Psoas muscle (tissue), 8 donors: Measurements from ENCODE around the gene GPATCH3. TPM values are rescaled to one million over a fixed set of nuclear protein-coding genes. Genes with fewer than 3 reads are reported as not detected.
"Not testable (repeated sequence)": the region's sequence is repeated elsewhere in the genome, so short reads cannot be mapped to it uniquely, and the experiment has no call there.

Experiments used
- ATAC-seq, 4 donors: fragments of 200-7000 bp; cut with Tn5 transposase; one replicate each; pipeline ENCODE4 v1.9.1; 2020; ENCODE audit warnings: moderate library complexity in 3 of 4, mild to moderate bottlenecking in 2 of 4
- DNase-seq, 2 donors: peaks; one replicate each; pipeline ENCODE4 v3.0.0-alpha.2; 2020
- H3K27ac ChIP-seq: fragments of 200-600 bp; one replicate; pipeline ENCODE4 v1.8.0; 2022
- H3K27me3 ChIP-seq, 3 donors: fragments of 200-600 bp in 1 of 3; one replicate each; pipeline versions ENCODE4 v1.6.1 to v1.8.0; 2013 to 2022; ENCODE audit warnings: low read length in 2 of 3, mild to moderate bottlenecking in 2 of 3, moderate library complexity in 1 of 3; ENCODE audit not compliant: insufficient read depth in 3 of 3
- H3K36me3 ChIP-seq, 2 donors: fragments of 200-600 bp in 1 of 2; one replicate each; pipeline versions ENCODE4 v1.6.1 to v1.8.0; 2013 to 2022; ENCODE audit warnings: low read depth in 1 of 2, mild to moderate bottlenecking in 1 of 2, moderate library complexity in 1 of 2; ENCODE audit not compliant: insufficient read depth in 1 of 2
- H3K4me1 ChIP-seq: fragments of 200-600 bp; one replicate; pipeline ENCODE4 v1.8.0; 2022
- H3K4me3 ChIP-seq: fragments of 200-600 bp; one replicate; pipeline ENCODE4 v1.8.0; 2022; ENCODE audit warnings: mild to moderate bottlenecking
- H3K9me3 ChIP-seq: fragments of 200-600 bp; one replicate; pipeline ENCODE4 v1.8.0; 2022
- WGBS, 3 donors: extraction: QIAGEN DNeasy Blood & Tissue Kit; methylation state at CpG; one replicate each; pipeline versions ENCODE4 v1.1.6 to v1.1.7; 2013; 5-methylcytosine and 5-hydroxymethylcytosine counted together
- intact Hi-C, 2 donors: fragments of 100-400 bp; cut with DNase I; formaldehyde crosslinking; loops; one replicate each; pipeline versions ENCODE4 v1.11.0 to v1.14.2; 2022
- polyA plus RNA-seq, 3 donors: library from polyadenylated mRNA; stranded (reverse); fragments of 200-250 nt; gene quantifications; one replicate each; pipeline ENCODE4 v1.2.3, GENCODE V29; 2013
- total RNA-seq, 4 donors: library from RNA; stranded (reverse); fragmentation: NEBNext Ultra II Directional in 2 of 4; extraction: Animal tissue kit (Norgen Biotek cat#: 25700) in 2 of 4; gene quantifications; one replicate each; pipeline versions ENCODE4 v1.2.1 to v1.2.4, GENCODE V29; 2021 to 2023
- TF ChIP-seq, protein P1 (sequence below): fragments of 200-600 bp; IDR thresholded peaks from one replicate; pipeline ENCODE4 v1.8.0; 2022; ENCODE audit warnings: antibody characterized with exemption
- donor health status: healthy with polysubstance abuse.
- donor health status: DM: no; HTN: no; CAD: no; lungs with moderate emphysema.
- donor health status: Bipolar disorder and iron deficiency.
- donor health status: healthy.
- donor health status: DM: yes; HTN: yes; CAD: no.
- donor health status: DM: no; HTN: no; CAD: no.
- donor health status: DM: no; HTN: no; CAD: no.
- donor health status: DM: yes; HTN: yes; CAD: no.

Gene GPATCH3
- total and polyA plus RNA-seq, 7 donors, result 10.7 to 31.8 (median 13.7) TPM

DNA sequence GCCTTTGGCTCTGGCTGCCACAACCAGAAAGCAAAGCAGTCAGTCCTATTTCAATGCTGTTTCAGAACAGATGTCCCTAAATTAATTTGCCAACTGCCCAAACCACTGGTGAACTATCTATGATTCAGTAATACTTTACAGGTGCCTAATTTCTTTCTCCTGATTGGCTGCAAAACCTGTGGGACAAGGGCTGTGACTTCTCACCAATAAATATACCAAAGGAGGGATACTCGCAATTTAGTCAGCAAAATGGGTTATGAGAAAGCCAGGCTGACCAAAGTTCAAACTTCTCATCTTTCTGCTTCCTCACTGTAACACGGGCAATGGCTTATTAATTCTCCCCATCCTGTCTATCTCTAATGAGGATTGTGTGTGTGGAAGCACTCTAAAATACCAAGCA is 22.9 kb downstream of the GPATCH3 start:
- intact Hi-C loops, result loop anchor here (5.0 kb wide), 2 partner anchors 65 to 275 kb away; no protein-coding TSS in a partner anchor
- H3K27ac ChIP-seq, result no peak overlapping the region
- H3K36me3 ChIP-seq, result peaks cover 12 to 67% of the 10 kb centered on the region in 2 donors
- no peaks in the 10 kb centered on the region for H3K4me1 ChIP-seq
- ATAC-seq (peak in 1 of 4 donors; percentile 9), DNase-seq (no peak)
- no peaks in the 10 kb centered on the region for H3K9me3 ChIP-seq
- TF ChIP-seq, protein P1, sequence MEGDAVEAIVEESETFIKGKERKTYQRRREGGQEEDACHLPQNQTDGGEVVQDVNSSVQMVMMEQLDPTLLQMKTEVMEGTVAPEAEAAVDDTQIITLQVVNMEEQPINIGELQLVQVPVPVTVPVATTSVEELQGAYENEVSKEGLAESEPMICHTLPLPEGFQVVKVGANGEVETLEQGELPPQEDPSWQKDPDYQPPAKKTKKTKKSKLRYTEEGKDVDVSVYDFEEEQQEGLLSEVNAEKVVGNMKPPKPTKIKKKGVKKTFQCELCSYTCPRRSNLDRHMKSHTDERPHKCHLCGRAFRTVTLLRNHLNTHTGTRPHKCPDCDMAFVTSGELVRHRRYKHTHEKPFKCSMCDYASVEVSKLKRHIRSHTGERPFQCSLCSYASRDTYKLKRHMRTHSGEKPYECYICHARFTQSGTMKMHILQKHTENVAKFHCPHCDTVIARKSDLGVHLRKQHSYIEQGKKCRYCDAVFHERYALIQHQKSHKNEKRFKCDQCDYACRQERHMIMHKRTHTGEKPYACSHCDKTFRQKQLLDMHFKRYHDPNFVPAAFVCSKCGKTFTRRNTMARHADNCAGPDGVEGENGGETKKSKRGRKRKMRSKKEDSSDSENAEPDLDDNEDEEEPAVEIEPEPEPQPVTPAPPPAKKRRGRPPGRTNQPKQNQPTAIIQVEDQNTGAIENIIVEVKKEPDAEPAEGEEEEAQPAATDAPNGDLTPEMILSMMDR, result no peak
- no peak overlapping the region for H3K4me3 ChIP-seq
- no peaks in the 10 kb centered on the region for H3K27me3 ChIP-seq
- 59 to 73% (median 65%) methylated on average over 2 of the region's 2 CpGs for WGBS, 3 donors

DNA sequence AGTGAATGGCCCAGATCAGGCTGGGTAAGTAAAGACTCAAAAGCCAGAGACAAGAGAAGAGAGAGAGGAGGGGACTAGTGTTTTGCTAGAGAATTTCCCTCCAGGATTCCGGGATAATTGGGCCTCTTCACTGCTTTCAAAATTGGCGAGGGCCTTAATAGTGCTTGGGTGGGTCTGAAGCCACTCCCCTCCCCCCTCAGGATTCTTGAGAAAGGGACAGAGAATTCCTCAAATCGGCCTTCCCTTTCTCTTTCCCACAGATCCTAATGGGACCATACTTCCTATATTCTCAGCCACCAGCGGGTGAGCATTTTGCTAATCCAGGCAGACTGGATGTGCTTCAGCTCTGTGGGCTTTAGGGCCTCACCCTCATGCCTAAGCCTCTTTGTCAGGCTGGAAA is 25.4 kb downstream of the GPATCH3 start:
- no peaks in the 10 kb centered on the region for H3K9me3 ChIP-seq
- no peaks in the 10 kb centered on the region for H3K27me3 ChIP-seq
- H3K36me3 ChIP-seq, result peaks cover 4 to 43% of the 10 kb centered on the region in 2 donors
- DNase-seq (no peak), ATAC-seq (no peak)
- H3K27ac ChIP-seq, result no peak overlapping the region
- intact Hi-C loops, result loop anchor here (5.0 kb wide), 2 partner anchors 63 to 273 kb away; no protein-coding TSS in a partner anchor
- TF ChIP-seq, protein P1, result no peak
- H3K4me3 ChIP-seq, result no peak overlapping the region
- no peaks in the 10 kb centered on the region for H3K4me1 ChIP-seq
- WGBS, 3 donors, result 59 to 61% (median 61%) methylated on average over 4 of the region's 4 CpGs

DNA sequence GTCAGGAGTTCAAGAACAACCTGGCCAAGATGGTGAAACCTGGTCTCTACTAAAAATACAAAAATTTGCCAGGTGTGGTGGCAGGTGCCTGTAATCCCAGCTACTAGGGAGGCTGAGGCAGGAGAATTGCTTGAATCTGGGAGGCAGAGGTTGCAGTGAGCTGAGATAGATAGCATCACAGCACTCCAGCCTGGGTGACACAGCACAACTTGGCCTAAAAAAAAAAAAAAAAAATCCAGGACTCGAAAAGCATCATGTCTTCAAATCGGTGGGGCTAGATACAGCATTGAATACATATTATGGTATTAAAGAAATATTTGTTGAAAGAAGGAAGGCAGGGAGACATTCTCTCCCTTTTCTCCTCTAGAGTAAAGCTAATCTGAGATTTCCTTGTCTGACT is 27.2 kb downstream of the GPATCH3 start:
- H3K27me3 ChIP-seq, H3K27ac ChIP-seq, intact Hi-C loops, DNase-seq, H3K9me3 ChIP-seq, H3K4me3 ChIP-seq, ATAC-seq, H3K4me1 ChIP-seq: not testable (repeated sequence)
- WGBS, 3 donors, result 65 to 72% (median 69%) methylated on average over 2 of the region's 2 CpGs
- H3K36me3 ChIP-seq, result peaks cover 3 to 25% of the 10 kb centered on the region in 2 donors

DNA sequence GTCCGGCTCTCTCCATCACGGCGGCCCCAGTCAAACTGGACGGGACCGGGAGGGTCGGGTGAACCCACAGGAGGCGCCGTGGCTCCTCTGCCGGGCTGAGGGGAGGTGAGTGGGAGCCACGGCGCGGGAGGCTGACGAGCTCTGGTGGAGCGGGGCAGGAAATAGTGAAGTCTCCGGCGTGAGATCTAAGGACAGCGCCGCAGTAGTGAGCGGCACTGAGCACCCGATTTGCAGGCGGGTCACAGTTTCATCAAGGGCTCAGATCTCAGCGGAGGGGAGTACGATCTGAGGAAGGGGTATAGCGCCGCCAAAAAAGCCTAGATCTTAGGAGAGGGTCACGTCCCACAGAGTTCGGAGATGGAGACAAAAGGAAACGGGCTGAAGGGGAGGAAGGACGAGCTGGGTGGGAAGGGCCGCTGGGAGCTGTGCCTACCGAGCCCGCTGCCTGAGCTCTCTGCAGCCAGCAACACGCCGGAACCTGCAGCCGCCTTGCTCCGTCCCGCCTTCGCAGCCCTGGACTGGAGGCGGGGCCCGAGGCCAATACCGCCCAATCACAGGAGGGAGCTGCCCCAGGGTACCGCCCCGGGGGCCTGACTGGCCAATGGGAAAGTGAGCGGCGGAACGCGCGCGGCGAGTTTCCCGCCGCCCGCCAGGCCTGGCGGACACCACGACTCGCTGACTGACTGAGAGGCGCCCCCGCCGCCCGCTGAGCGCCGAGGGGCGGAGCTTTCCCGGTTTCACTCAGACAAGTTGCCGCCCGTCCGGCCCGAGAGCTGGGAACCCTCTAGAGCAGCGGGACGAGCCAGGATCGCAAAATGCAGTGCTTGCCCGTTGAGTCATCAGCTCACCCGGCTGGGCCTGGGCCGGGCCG is 35.4 kb downstream of the GPATCH3 start:
- intact Hi-C loops, result no loop called here
- peak overlapping the region; percentile 96 for H3K27ac ChIP-seq

DNA sequence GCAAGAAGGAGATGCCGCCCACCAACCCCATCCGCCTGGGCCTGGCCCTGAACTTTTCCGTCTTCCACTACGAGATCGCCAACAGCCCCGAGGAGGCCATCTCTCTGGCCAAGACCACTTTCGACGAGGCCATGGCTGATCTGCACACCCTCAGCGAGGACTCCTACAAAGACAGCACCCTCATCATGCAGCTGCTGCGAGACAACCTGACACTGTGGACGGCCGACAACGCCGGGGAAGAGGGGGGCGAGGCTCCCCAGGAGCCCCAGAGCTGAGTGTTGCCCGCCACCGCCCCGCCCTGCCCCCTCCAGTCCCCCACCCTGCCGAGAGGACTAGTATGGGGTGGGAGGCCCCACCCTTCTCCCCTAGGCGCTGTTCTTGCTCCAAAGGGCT is 36.6 kb downstream of the GPATCH3 start:
- Histone ChIP-seq H3K27me3 (no peaks in the 10 kb centered on the region), H3K4me3 (peak overlapping the region; percentile 72), H3K36me3 (no peaks in the 10 kb centered on the region), H3K4me1 (peaks cover 3% of the 10 kb centered on the region), H3K27ac (no peak overlapping the region), H3K9me3 (no peaks in the 10 kb centered on the region)
- intact Hi-C loops, result no loop called here
- WGBS, 3 donors, result 59 to 65% (median 62%) methylated on average over 15 to 20 of the region's 20 CpGs
- TF ChIP-seq, protein P1, result no peak
- ATAC-seq (no peak), DNase-seq (no peak)

More for the DNA sequence above, 35.4 kb downstream of the GPATCH3 start:
- Histone ChIP-seq H3K36me3 (no peaks in the 10 kb centered on the region), H3K27me3 (no peaks in the 10 kb centered on the region), H3K9me3 (no peaks in the 10 kb centered on the region), H3K4me3 (peak overlapping the region; percentile 72), H3K4me1 (peaks cover 3% of the 10 kb centered on the region)
- 0 to 1% (median 0%) methylated on average over 65 to 75 of the region's 75 CpGs for WGBS, 3 donors
- TF ChIP-seq, protein P1, result no peak
- ATAC-seq (peak; percentile 96 to 99 (median 97)), DNase-seq (peak; percentile 99)
